Amniotic stem cell (primary cell): ENCODE results near the gene RPS16.
A peak's percentile ranks its signal among the peaks of the same experiment; 100 is the strongest.

Source experiments
- DNase-seq: peaks from one replicate; lab custom pipeline; 2025; lab: John Stamatoyannopoulos, UW

Gene RPS16

DNA sequence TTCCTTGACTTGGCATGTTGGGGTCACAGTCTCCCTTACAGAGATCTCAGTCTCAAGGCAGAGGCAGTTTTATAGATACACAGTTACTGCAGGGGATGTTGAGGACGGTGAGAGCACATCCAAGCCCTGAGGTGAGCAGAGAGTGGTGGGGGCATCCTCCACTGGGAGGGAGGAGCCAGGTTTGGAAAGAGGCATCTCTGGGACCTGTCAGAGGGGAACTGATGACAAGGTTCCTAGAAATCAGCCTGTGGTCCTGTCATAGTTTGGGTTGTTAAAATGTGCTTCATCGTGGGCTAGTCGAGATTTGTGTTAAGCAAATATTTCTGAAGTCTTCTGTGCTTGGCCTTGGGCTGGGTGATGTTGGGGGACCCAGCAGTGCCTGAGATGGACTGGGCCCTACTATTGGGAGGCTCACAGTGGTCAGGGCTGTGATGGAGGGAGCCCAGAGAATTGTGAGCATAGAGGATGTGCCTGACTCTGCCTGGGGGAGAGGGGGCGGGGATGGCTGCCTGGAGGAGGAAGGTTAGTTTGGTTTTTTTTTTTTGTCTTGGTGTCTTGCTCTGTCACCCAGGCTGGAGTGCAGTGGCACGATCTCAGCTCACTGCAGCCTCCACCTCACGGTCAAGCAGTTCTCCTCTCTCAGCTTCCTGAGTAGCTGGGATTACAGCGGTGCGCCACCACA, 13.5 kb upstream of the RPS16 start:
- no peak for DNase-seq

GRCh38 chr19:39448271-39448670, 12.5 kb upstream of the RPS16 start:
- DNase-seq: no peak

GRCh38 chr19:39446365-39447084, 10.8 kb upstream of the RPS16 start:
- DNase-seq: no peak

GRCh38 chr19:39445196-39446111, 9.7 kb upstream of the RPS16 start, which contains the start of gene SUPT5H:
SUPT5H (plus strand) TSS chr19:39445582; CDS start chr19:39445891, 309 bp downstream.
- peak; percentile 97 for DNase-seq

DNA sequence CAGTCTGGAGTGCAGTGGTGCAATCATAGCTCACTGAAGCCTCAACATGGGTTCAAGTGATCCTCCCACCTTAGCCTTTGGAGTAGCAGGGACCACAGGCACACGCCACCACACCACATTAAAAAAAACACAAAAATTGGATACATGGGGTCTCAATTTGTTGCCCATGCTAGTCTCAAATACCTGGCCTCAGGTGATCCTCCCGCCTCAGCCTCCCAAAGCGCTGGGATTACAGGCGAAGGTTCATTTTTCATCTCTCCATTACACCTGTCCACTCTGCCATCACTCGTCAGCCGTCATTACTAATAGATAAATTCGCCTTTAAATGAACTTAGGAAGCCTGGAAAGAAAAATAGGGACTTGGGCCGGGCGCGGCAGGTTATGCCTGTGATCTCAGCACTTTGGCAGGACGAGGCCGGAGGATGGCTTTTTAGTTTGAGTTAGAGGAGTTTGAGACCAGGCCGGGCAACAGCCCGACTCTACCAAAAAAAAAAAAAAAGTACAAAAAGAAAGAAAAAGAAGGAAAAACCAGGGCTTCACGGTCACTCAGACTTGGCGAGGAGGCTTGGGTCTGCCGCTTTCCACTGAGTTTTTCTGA, 8.9 kb upstream of the RPS16 start:
- no peak for DNase-seq

- no peak for DNase-seq
Observed at GRCh38 chr19:39438270-39438934, 2.7 kb upstream of the RPS16 start.

- no peak for DNase-seq
Observed at GRCh38 chr19:39436350-39436716, 584 bp upstream of the RPS16 start.

DNA sequence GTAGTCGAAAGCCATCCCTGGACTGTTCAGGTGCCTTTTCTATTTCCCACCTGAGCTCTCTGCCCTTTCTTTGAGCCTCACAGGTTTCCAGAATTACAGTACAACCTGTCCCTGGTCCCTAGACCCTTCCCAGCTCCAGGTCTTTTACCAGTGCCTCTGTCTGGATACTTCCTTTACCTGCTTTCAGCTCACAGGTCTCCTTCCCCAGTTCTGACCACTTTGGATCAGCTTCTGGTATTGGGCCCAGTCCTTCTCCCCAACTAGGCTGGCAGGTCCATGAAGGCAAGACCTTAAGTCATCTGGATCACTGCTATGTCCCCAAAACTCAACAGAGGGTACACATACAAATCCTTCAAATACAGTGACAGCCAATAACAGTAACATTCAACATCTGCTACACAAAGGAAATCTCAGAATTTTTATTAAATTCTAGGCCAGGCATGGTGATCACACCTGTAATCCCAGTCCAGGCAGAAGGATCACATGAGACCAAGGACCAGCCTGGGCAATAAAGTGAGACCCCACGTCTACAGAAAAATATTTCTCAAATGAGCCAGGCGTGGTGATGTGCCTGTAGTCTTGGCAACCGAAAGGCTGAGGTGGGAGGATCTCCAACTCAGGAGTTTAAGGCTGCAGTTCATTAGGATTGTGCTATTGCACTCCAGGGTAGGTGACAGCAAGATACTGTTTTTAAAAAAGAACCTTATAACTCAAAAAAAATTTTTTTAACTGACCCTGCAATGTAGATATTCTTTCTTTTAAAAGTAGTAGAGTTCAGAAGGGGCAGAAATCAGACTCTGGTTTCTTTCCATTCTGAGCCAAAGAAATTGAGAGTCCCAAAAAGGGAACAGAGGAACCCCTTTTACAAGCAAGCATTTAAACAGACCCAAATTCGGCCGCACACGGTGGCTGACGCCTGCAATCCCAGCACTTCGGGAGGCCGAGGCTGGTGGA, 1.3 kb downstream of the RPS16 start:
- DNase-seq: no peak

GRCh38 chr19:39433480-39434079, 2.2 kb downstream of the RPS16 start:
- no peak for DNase-seq

- DNase-seq: no peak
Observed at GRCh38 chr19:39432677-39433025, 3.1 kb downstream of the RPS16 start.

DNA sequence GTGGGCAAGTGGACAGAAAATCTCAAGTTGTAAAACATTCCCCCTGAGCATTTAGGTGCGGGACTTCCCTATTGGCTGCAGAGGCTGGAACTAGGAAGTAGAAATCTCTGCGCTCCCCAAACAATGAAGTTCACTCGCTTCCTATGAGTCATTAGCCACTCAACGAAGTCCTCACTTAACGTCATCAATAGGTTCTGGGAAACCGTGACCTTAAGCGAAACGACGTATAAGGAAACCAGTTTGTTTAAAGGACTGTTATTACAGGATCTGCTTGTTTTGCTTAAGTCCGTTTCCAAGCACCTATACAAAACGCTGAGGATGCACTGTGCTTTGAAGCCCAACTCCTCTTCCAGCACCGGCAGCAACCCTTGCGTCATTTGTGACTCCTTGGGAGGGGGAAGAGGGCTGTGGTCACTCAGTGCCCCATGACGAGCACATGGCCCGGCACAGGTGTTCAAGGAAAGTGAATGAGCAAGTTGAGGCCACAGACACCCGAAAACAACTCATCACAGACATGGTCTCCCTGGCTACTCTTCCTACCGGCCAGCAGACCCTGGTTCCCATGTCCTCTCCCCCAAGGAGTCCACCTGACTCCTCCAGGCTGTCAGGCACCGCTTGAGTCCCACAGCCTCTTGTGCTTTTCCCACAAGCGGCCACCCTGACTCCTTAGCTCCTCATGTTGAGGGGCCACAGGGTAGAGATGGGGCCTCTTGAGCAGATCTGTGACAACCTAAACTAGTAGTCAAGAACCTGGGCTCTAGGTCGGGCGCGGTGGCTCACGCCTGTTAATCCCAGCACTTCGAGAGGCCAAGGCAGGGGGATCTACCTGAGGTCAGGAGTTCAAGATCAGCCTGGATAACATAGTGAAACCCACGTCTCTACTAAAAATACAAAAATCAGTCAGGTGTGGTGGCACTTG, 4.8 kb downstream of the RPS16 start:
- DNase-seq: no peak

- peak; percentile 64 for DNase-seq
Observed at GRCh38 chr19:39428283-39429112, 7.3 kb downstream of the RPS16 start.

DNA sequence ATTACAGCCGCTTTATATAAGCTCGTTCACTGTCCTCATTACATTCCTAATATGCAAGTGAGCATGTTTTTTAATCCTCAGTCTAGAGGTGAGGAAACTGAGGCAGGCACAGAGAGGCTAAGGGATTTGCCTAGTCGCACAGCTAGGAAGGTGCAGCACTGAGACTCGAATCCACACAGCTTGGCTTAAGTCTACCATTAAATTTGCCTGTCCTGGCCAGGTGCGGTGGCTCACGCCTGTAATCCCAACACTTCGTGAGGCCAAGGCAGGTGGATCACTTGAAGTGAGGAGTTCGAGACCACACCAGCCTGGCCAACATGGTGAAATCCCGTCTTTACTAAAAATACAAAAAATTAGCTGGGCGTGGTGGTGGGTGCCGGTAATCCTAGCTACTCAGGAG, 8.0 kb downstream of the RPS16 start:
- no peak for DNase-seq

DNA sequence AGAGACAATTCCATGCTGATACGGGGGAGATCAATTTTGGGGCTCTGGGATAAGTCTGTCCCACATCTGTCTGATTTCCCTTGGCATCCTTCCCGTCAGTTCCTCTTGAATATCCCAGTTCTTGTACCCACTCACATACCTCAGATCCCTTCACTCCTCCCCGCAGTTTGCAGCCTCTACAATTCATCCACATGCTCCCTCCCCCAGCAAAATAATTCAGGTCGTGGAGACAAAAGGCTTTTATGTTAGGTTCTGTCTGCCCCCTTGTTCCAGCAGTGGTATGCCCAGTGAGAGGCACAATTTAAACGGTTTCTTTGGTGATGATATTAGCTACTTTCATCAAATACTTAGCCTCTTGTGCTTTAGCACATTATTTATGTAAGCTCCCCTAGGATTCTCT, 9.6 kb downstream of the RPS16 start:
- no peak for DNase-seq

DNA sequence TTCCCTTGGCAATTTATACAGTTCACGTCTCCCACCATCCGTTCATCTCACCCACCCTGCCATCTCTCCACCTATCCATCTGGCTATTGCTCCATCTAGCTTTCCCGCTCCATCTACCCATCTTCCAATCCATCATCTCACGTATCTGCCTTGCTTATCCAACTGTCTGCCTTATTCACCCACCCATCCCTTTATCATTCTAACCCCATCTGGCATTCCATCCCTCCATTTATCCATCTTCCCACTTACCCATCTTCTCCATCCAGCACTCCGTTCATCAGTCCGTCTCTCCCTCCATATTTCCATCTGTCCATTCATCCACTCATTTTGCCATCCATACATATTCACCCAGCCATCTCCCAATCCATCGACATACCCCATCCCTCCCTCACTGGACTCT, 10.0 kb downstream of the RPS16 start:
- DNase-seq: no peak

- DNase-seq: no peak
Observed at GRCh38 chr19:39424934-39425333, 10.8 kb downstream of the RPS16 start.

- no peak for DNase-seq
Observed at GRCh38 chr19:39423258-39424086, 12.3 kb downstream of the RPS16 start.
